Mesenchymal stem cell (in vitro differentiated cells and primary cell): ENCODE measurements around the gene C1QTNF9.
A peak's percentile ranks its signal among the peaks of the same experiment; 100 is the strongest.

Experiments used
- DNase-seq: peaks from one replicate; pipeline ENCODE4 v3.0.0-alpha.2; 2013
- H2AFZ ChIP-seq: one replicate; pipeline ENCODE4 v1.6.1; 2013; ENCODE audit warnings: low read depth, mild to moderate bottlenecking, control low read depth, inconsistent platforms, low read length, moderate library complexity
- H2AK5ac ChIP-seq: 2 replicates; pipeline ENCODE4 v1.6.1; 2013; ENCODE audit warnings: low read length, moderate library complexity, mild to moderate bottlenecking, inconsistent platforms; ENCODE audit not compliant: severe bottlenecking
- H2BK120ac ChIP-seq: one replicate; pipeline ENCODE4 v1.6.1; 2013; ENCODE audit warnings: low read depth, mild to moderate bottlenecking, inconsistent platforms, low read length, moderate library complexity
- H2BK12ac ChIP-seq, 2 experiments: one replicate each; pipeline ENCODE4 v1.6.1; 2013; ENCODE audit warnings: inconsistent platforms in 2 of 2, low read length in 2 of 2, mild to moderate bottlenecking in 2 of 2, moderate library complexity in 2 of 2, control low read depth in 1 of 2
- H2BK15ac ChIP-seq: one replicate; pipeline ENCODE4 v1.6.1; 2013; ENCODE audit warnings: mild to moderate bottlenecking, low read depth, inconsistent platforms; ENCODE audit not compliant: poor library complexity, severe bottlenecking
- H2BK5ac ChIP-seq: 2 replicates; pipeline ENCODE4 v1.6.1; 2013; ENCODE audit warnings: low read depth, mild to moderate bottlenecking, low read length, control low read depth, inconsistent platforms; ENCODE audit not compliant: poor library complexity, severe bottlenecking
- H3K14ac ChIP-seq, 2 experiments: one replicate each; pipeline ENCODE4 v1.6.1; 2013; ENCODE audit warnings: inconsistent platforms in 2 of 2, low read length in 2 of 2, control low read depth in 1 of 2, mild to moderate bottlenecking in 1 of 2, moderate library complexity in 1 of 2
- H3K18ac ChIP-seq, 2 experiments: one replicate each; pipeline ENCODE4 v1.6.1; 2013; ENCODE audit warnings: inconsistent platforms in 2 of 2, low read length in 2 of 2, control low read depth in 1 of 2, low read depth in 1 of 2, mild to moderate bottlenecking in 1 of 2
- H3K23ac ChIP-seq, 2 experiments: one replicate each; pipeline ENCODE4 v1.6.1; 2013; ENCODE audit warnings: inconsistent platforms in 2 of 2, low read length in 2 of 2, mild to moderate bottlenecking in 2 of 2, moderate library complexity in 2 of 2, control low read depth in 1 of 2
- H3K27ac ChIP-seq: 2 replicates; pipeline ENCODE4 v1.5.1; 2013; ENCODE audit warnings: mild to moderate bottlenecking, moderate library complexity, low read length, control low read depth, inconsistent platforms; ENCODE audit not compliant: poor library complexity, severe bottlenecking
- H3K27me3 ChIP-seq, 2 experiments: 2 replicates each; pipeline versions ENCODE4 v1.6.1 to v1.7.0; 2013; ENCODE audit warnings: low read length in 2 of 2, mild to moderate bottlenecking in 2 of 2, moderate library complexity in 2 of 2, control low read depth in 1 of 2, inconsistent platforms in 1 of 2; ENCODE audit not compliant: control insufficient read depth in 1 of 2, insufficient read depth in 1 of 2
- H3K36me3 ChIP-seq, 2 experiments: 2 replicates each; pipeline versions ENCODE4 v1.6.1 to v1.7.0; 2013; ENCODE audit warnings: low read length in 2 of 2, control low read depth in 1 of 2, inconsistent platforms in 1 of 2, low read depth in 1 of 2, mild to moderate bottlenecking in 1 of 2; ENCODE audit not compliant: insufficient read depth in 2 of 2, control insufficient read depth in 1 of 2
- H3K4ac ChIP-seq, 2 experiments: one replicate each; pipeline ENCODE4 v1.6.1; 2013; ENCODE audit warnings: inconsistent platforms in 2 of 2, low read length in 2 of 2, mild to moderate bottlenecking in 2 of 2, moderate library complexity in 2 of 2, control low read depth in 1 of 2, low read depth in 1 of 2
- H3K4me1 ChIP-seq: 2 replicates; pipeline ENCODE4 v1.6.1; 2013; ENCODE audit warnings: low read depth, low read length, control low read depth; ENCODE audit not compliant: control insufficient read depth, insufficient read depth
- H3K4me2 ChIP-seq: 2 replicates; pipeline ENCODE4 v1.6.1; 2013; ENCODE audit warnings: low read length, mild to moderate bottlenecking, inconsistent platforms; ENCODE audit not compliant: poor library complexity, severe bottlenecking
- H3K4me3 ChIP-seq, 2 experiments: 2 replicates each; pipeline versions ENCODE4 v1.5.1 to v1.7.0; 2013; ENCODE audit warnings: low read length in 2 of 2, mild to moderate bottlenecking in 2 of 2, control low read depth in 1 of 2, low read depth in 1 of 2; ENCODE audit not compliant: insufficient read depth in 1 of 2
- H3K79me1 ChIP-seq: replicated peaks from 2 replicates; pipeline ENCODE4 v1.6.1; 2013; ENCODE audit warnings: mild to moderate bottlenecking, control low read depth, low read length, inconsistent platforms; ENCODE audit not compliant: poor library complexity, severe bottlenecking
- H3K9ac ChIP-seq: 2 replicates; pipeline ENCODE4 v1.7.0; 2013; ENCODE audit warnings: mild to moderate bottlenecking, low read length, moderate library complexity
- H3K9me3 ChIP-seq: 2 replicates; pipeline ENCODE4 v1.7.0; 2013; ENCODE audit warnings: mild to moderate bottlenecking, low read length; ENCODE audit not compliant: control insufficient read depth
- H4K8ac ChIP-seq: one replicate; pipeline ENCODE4 v1.6.1; 2013; ENCODE audit warnings: inconsistent platforms, mild to moderate bottlenecking, low read length, moderate library complexity
- H4K91ac ChIP-seq: one replicate; pipeline ENCODE4 v1.6.1; 2013; ENCODE audit warnings: mild to moderate bottlenecking, low read length, inconsistent platforms
- WGBS: methylation state at CpG from one replicate; pipeline ENCODE4 v1.1.7; 2013; ENCODE audit warnings: mixed read lengths; 5-methylcytosine and 5-hydroxymethylcytosine counted together

C1QTNF9 gene

GRCh38 chr13:24355103-24355502, 45.7 kb downstream of the C1QTNF9 start:
- Histone ChIP-seq H2BK15ac (no peak overlapping the region), H4K91ac (no peak overlapping the region), H2AFZ (no peak overlapping the region), H3K9ac (no peak overlapping the region), H3K4me3 (no peak overlapping the region), H3K36me3 (no peaks in the 10 kb centered on the region), H3K23ac (no peak overlapping the region), H3K9me3 (no peaks in the 10 kb centered on the region), H2BK12ac (no peak overlapping the region), H2BK120ac (no peak overlapping the region), H2AK5ac (no peak overlapping the region), H3K4me1 (no peaks in the 10 kb centered on the region), H3K4me2 (no peak overlapping the region), H3K4ac (no peak overlapping the region), H3K79me1 (no peaks in the 10 kb centered on the region), H3K14ac (no peak overlapping the region), H3K27ac (no peak overlapping the region), H3K27me3 (peaks cover 4 to 19% of the 10 kb centered on the region in 2 experiments), H3K18ac (no peak overlapping the region), H2BK5ac (no peak overlapping the region), H4K8ac (no peak overlapping the region)
- no peak for DNase-seq
- 89% methylated on average over 12 of the region's 13 CpGs for WGBS

DNA sequence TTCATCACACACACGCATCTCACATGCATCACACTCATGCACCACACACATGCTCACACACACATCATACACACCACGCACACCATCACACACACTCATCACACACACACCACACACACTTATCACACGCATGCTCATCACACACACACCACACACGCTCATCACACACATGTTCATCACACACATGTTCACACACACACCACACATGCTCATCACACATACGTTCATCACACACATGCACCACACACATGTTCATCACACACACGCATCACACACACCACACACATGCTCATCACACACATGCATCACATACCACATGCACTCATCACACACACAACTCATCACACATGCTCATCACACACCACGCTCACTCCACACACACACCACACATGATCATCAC, 46.9 kb downstream of the C1QTNF9 start:
- Histone ChIP-seq H2BK12ac (no peak overlapping the region), H3K9me3 (no peaks in the 10 kb centered on the region), H3K36me3 (no peaks in the 10 kb centered on the region), H4K8ac (no peak overlapping the region), H3K4ac (no peak overlapping the region), H3K14ac (peak overlapping the region in 1 of 2 experiments; percentile 19), H3K27me3 (peaks cover 4 to 19% of the 10 kb centered on the region in 2 experiments), H3K18ac (no peak overlapping the region), H2BK120ac (no peak overlapping the region), H3K23ac (no peak overlapping the region), H3K9ac (no peak overlapping the region), H3K4me2 (no peak overlapping the region), H2AFZ (no peak overlapping the region), H3K4me3 (no peak overlapping the region), H3K79me1 (no peaks in the 10 kb centered on the region), H2BK5ac (no peak overlapping the region), H2AK5ac (no peak overlapping the region), H4K91ac (peak overlapping the region; percentile 12), H2BK15ac (no peak overlapping the region), H3K27ac (no peak overlapping the region), H3K4me1 (peaks cover 2% of the 10 kb centered on the region)
- WGBS: 86% methylated on average over 7 of the region's 7 CpGs
- DNase-seq: no peak

- Histone ChIP-seq H3K4ac (no peak overlapping the region), H4K8ac (no peak overlapping the region), H3K4me3 (no peak overlapping the region), H2AK5ac (no peak overlapping the region), H4K91ac (peak overlapping the region; percentile 21), H3K9ac (no peak overlapping the region), H3K27ac (no peak overlapping the region), H3K14ac (peak overlapping the region in 1 of 2 experiments; percentile 72), H3K18ac (no peak overlapping the region), H3K23ac (no peak overlapping the region), H3K79me1 (no peaks in the 10 kb centered on the region), H3K4me1 (peaks cover 2% of the 10 kb centered on the region), H2BK15ac (no peak overlapping the region), H2BK12ac (no peak overlapping the region), H3K27me3 (peaks cover 4 to 19% of the 10 kb centered on the region in 2 experiments), H3K4me2 (no peak overlapping the region), H2BK5ac (no peak overlapping the region), H2AFZ (no peak overlapping the region), H2BK120ac (no peak overlapping the region), H3K36me3 (no peaks in the 10 kb centered on the region), H3K9me3 (no peaks in the 10 kb centered on the region)
- DNase-seq: no peak
- 86% methylated on average over 7 of the region's 7 CpGs for WGBS
These were observed 47.5 kb downstream of the C1QTNF9 start for GRCh38 chr13:24356837-24357236.

DNA sequence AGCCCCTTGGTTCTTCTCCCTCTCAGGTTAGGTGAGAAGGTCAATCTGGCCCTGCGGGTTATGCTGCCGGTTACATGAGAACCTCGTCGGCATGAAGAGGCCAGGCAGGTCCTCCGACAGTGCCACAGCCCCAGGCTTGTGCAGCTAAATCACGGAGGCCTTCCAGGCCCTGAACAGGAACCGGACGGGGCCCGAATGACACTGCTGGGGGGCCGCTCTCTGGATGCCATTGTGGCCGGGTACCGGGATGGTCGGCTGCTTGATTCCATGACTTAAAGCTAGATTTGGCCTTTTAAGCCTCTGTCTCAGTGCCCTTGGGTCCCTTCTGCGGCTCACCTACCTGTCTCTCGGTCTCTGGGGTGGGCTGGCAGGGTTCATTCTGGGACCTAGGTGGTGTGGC, 48.4 kb downstream of the C1QTNF9 start:
- WGBS: 90% methylated on average over 15 of the region's 15 CpGs
- no peak overlapping the region for H2BK5ac ChIP-seq
- no peaks in the 10 kb centered on the region for H3K9me3 ChIP-seq
- H3K79me1 ChIP-seq: no peaks in the 10 kb centered on the region
- no peak overlapping the region for H2BK15ac ChIP-seq
- H3K4ac ChIP-seq: no peak overlapping the region
- peaks cover 2% of the 10 kb centered on the region for H3K4me1 ChIP-seq
- no peak overlapping the region for H2AK5ac ChIP-seq
- H3K27ac ChIP-seq: no peak overlapping the region
- H3K23ac ChIP-seq: no peak overlapping the region
- DNase-seq: no peak
- no peak overlapping the region for H2BK12ac ChIP-seq
- no peak overlapping the region for H3K4me2 ChIP-seq
- H3K18ac ChIP-seq: no peak overlapping the region
- no peak overlapping the region for H4K8ac ChIP-seq
- no peak overlapping the region for H2AFZ ChIP-seq
- H3K27me3 ChIP-seq: peaks cover 0 to 15% of the 10 kb centered on the region in 2 experiments
- H3K4me3 ChIP-seq: no peak overlapping the region
- no peaks in the 10 kb centered on the region for H3K36me3 ChIP-seq
- no peak overlapping the region for H3K14ac ChIP-seq
- H3K9ac ChIP-seq: no peak overlapping the region
- H4K91ac ChIP-seq: no peak overlapping the region
- no peak overlapping the region for H2BK120ac ChIP-seq
